Hepatic stellate cell (primary cell): Measurements from ENCODE around the gene EXOC6B.
"Not testable (repeated sequence)": the region's sequence is repeated elsewhere in the genome, so short reads cannot be mapped to it uniquely, and the experiment has no call there.

Experiments
- DNase-seq: peaks from one replicate; pipeline ENCODE4 v3.0.0; 2011; ENCODE audit warnings: low spot score

EXOC6B gene

GRCh38 chr2:72681016-72681995 lies 144.5 kb downstream of the EXOC6B start:
- no peak for DNase-seq

- DNase-seq: no peak
Observed at GRCh38 chr2:72678024-72678423, 147.8 kb downstream of the EXOC6B start.

- DNase-seq: no peak
Observed at GRCh38 chr2:72676341-72677025, 149.3 kb downstream of the EXOC6B start.

- DNase-seq: no peak
Observed at GRCh38 chr2:72674982-72675915, 150.6 kb downstream of the EXOC6B start.

GRCh38 chr2:72673279-72673678 lies 152.6 kb downstream of the EXOC6B start:
- DNase-seq: no peak

GRCh38 chr2:72669121-72669520 lies 156.7 kb downstream of the EXOC6B start:
- peak; percentile 37 for DNase-seq

- no peak for DNase-seq
Observed at GRCh38 chr2:72668647-72669046, 157.2 kb downstream of the EXOC6B start.

GRCh38 chr2:72665448-72665847 lies 160.4 kb downstream of the EXOC6B start:
- no peak for DNase-seq

GRCh38 chr2:72661985-72662384 lies 163.8 kb downstream of the EXOC6B start:
- no peak for DNase-seq

- DNase-seq: no peak
Observed at GRCh38 chr2:72649810-72650209, 176.0 kb downstream of the EXOC6B start.

- not testable (repeated sequence) for DNase-seq
Observed at GRCh38 chr2:72641221-72641620, 184.6 kb downstream of the EXOC6B start.

GRCh38 chr2:72638600-72639211 lies 187.1 kb downstream of the EXOC6B start:
- DNase-seq: no peak

GRCh38 chr2:72636210-72636609 lies 189.6 kb downstream of the EXOC6B start:
- no peak for DNase-seq

GRCh38 chr2:72630767-72631166 lies 195.1 kb downstream of the EXOC6B start:
- DNase-seq: no peak

- no peak for DNase-seq
Observed at GRCh38 chr2:72629062-72629461, 196.8 kb downstream of the EXOC6B start.

GRCh38 chr2:72627083-72627482 lies 198.8 kb downstream of the EXOC6B start:
- DNase-seq: no peak

GRCh38 chr2:72625366-72625765 lies 200.5 kb downstream of the EXOC6B start:
- DNase-seq: no peak

- no peak for DNase-seq
Observed at GRCh38 chr2:72623481-72623880, 202.4 kb downstream of the EXOC6B start.

- peak; percentile 9 for DNase-seq
Observed at GRCh38 chr2:72619626-72620025, 206.2 kb downstream of the EXOC6B start.

- DNase-seq: no peak
Observed at GRCh38 chr2:72613931-72614330, 211.9 kb downstream of the EXOC6B start.

GRCh38 chr2:72612614-72613160 lies 213.1 kb downstream of the EXOC6B start:
- DNase-seq: no peak
